Sigmoid colon (tissue), 7 donors: ENCODE measurements around the gene CDKN1C. TPM values are rescaled to one million over a fixed set of nuclear protein-coding genes. Genes with fewer than 3 reads are reported as not detected.
A peak's percentile ranks its signal among the peaks of the same experiment; 100 is the strongest.

ENCODE experiments used
- DNase-seq: peaks from one replicate; pipeline ENCODE4 v3.0.0-alpha.2; 2019
- H3K27ac ChIP-seq, 4 donors: fragments of 200-600 bp; sonication (generic); one replicate each; pipeline ENCODE4 v1.5.1; 2016 to 2019; ENCODE audit warnings: mild to moderate bottlenecking in 1 of 4
- H3K27me3 ChIP-seq, 3 donors: fragments of 200-600 bp; sonication (generic); one replicate each; pipeline ENCODE4 v1.5.1; 2019; ENCODE audit warnings: mild to moderate bottlenecking in 1 of 3
- H3K36me3 ChIP-seq, 4 donors: fragments of 200-600 bp; sonication (generic); one replicate each; pipeline ENCODE4 v1.5.1; 2016 to 2019
- H3K4me1 ChIP-seq, 4 donors: fragments of 200-600 bp; sonication (generic); one replicate each; pipeline ENCODE4 v1.5.1; 2017 to 2019
- H3K4me3 ChIP-seq, 4 donors: fragments of 200-600 bp; sonication (generic); one replicate each; pipeline ENCODE4 v1.5.1; 2017 to 2019; ENCODE audit warnings: mild to moderate bottlenecking in 2 of 4, moderate library complexity in 1 of 4
- H3K9me3 ChIP-seq, 4 donors: fragments of 200-600 bp in 3 of 4; sonication (generic) in 3 of 4; one replicate each; pipeline versions ENCODE4 v1.5.1 to v1.6.1; 2013 to 2019
- EP300 ChIP-seq, 4 donors: sonication (generic); formaldehyde crosslinking; IDR thresholded peaks; one replicate each; pipeline ENCODE4 v1.6.1; 2017; ENCODE audit warnings: antibody characterized with exemption in 4 of 4
- POLR2A ChIP-seq, 2 donors: fragments of 450-650 bp; IDR thresholded peaks; one replicate each; pipeline ENCODE4 v1.6.1; 2016; ENCODE audit warnings: antibody characterized with exemption in 2 of 2, mild to moderate bottlenecking in 2 of 2, moderate library complexity in 2 of 2
- POLR2AphosphoS5 ChIP-seq, 4 donors: sonication (generic); formaldehyde crosslinking; IDR thresholded peaks; one replicate each; pipeline ENCODE4 v1.6.1; 2017; ENCODE audit warnings: antibody characterized with exemption in 4 of 4
- WGBS, 2 donors: extraction: QIAGEN DNeasy Blood & Tissue Kit; methylation state at CpG; one replicate each; pipeline ENCODE4 v1.1.7; 2013; 5-methylcytosine and 5-hydroxymethylcytosine counted together
- intact Hi-C: fragments of 100-400 bp; cut with DNase I; formaldehyde crosslinking; loops from one replicate; pipeline ENCODE4 v1.15.1; 2023
- polyA plus RNA-seq, 3 donors: library from polyadenylated mRNA; stranded (reverse); fragments of 200-250 nt; gene quantifications; one replicate each; pipeline ENCODE4 v1.2.3, GENCODE V29; 2013
- total RNA-seq, 4 donors: library from RNA; depleted of rRNA; stranded (reverse); fragments of >200 nt; gene quantifications; one replicate each; pipeline ENCODE4 v1.1.0, GENCODE V29; 2016
- TF ChIP-seq, protein P1 (sequence below), 4 experiments: fragments of 450-650 bp in 3 of 4; fragments of 200-600 bp in 1 of 4; IDR thresholded peaks; one replicate each; pipeline ENCODE4 v1.5.1; 2016 to 2019; ENCODE audit warnings: antibody characterized with exemption in 4 of 4, mild to moderate bottlenecking in 3 of 4, moderate library complexity in 2 of 4
- donor health status: healthy with polysubstance abuse.
- donor health status: Bipolar disorder and iron deficiency.
- donor health status: healthy.

The CDKN1C gene
- total and polyA plus RNA-seq, 7 donors, result 5.3 to 54.3 (median 37.2) TPM

DNA sequence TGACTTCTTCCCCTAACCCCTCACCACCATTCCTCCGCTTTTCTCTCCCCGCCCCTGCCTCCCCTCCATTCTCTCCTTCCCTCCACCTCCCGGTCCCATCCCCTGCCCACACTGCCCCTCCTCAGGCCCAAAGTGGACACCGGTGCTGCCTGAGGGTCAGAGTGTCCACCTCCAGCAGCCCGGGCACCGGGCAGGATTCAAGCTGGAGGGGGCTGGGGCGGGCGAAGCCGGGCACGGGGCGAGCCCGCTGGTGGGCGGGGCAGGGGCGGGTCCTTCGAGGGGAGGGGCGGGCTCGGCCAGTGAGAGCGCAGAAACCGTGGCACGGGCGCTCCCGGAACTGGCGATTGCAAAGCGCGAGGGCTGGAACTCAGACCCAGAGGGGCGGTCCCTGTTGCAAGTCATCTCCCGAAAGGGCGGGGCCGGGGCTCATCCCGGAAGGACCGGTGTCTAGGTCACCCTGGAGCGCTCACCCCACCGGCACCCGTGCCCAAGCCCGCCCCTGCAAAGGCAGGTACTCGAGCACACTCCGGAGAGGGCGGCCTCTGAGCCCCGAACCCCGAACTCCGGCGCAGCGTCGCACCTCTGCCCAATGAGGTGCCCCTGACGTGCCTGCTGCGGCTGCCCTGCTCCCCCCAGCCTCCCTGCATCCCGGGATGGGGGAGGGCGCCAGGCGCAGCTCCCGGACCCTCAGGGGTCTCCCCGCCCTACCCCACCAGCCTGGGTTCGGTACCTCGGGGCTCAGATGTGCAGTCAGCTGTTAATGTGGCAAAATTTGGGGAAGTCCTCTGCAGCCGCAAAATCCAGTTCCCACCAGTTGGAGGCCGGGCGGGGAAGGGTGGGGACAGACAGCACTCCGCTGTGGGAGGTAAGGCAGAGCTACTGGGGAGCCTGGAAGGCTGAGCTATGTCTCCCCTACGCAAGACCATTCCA is 16.5 kb upstream of the CDKN1C start:
- peak; percentile 99 for DNase-seq
- Histone ChIP-seq H3K27ac (peak overlapping the region; percentile 75 to 81 (median 78)), H3K27me3 (peaks cover 0 to 4% (median 0%) of the 10 kb centered on the region in 3 donors), H3K4me3 (peak overlapping the region; percentile 47 to 87 (median 67)), H3K4me1 (peaks cover 0 to 26% (median 16%) of the 10 kb centered on the region in 4 donors), H3K36me3 (no peaks in the 10 kb centered on the region), H3K9me3 (no peaks in the 10 kb centered on the region)
- 2 to 4% methylated on average over 58 of the region's 58 CpGs for WGBS, 2 donors
- intact Hi-C loops, result loop anchor here (10.0 kb wide), 1 partner anchor 263 kb away; the partner anchor contains the start of gene OSBPL5
- TF ChIP-seq POLR2AphosphoS5 (IDR thresholded peaks at IDR 0.05) (peak; percentile 41 to 82 (median 67)), EP300 (IDR thresholded peaks at IDR 0.05) (peak in 1 of 4 donors; percentile 28), POLR2A (IDR thresholded peaks at IDR 0.05) (peak; percentile 32 to 69)
- TF ChIP-seq, protein P1, sequence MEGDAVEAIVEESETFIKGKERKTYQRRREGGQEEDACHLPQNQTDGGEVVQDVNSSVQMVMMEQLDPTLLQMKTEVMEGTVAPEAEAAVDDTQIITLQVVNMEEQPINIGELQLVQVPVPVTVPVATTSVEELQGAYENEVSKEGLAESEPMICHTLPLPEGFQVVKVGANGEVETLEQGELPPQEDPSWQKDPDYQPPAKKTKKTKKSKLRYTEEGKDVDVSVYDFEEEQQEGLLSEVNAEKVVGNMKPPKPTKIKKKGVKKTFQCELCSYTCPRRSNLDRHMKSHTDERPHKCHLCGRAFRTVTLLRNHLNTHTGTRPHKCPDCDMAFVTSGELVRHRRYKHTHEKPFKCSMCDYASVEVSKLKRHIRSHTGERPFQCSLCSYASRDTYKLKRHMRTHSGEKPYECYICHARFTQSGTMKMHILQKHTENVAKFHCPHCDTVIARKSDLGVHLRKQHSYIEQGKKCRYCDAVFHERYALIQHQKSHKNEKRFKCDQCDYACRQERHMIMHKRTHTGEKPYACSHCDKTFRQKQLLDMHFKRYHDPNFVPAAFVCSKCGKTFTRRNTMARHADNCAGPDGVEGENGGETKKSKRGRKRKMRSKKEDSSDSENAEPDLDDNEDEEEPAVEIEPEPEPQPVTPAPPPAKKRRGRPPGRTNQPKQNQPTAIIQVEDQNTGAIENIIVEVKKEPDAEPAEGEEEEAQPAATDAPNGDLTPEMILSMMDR (IDR thresholded peaks at IDR 0.05), result no peak

DNA sequence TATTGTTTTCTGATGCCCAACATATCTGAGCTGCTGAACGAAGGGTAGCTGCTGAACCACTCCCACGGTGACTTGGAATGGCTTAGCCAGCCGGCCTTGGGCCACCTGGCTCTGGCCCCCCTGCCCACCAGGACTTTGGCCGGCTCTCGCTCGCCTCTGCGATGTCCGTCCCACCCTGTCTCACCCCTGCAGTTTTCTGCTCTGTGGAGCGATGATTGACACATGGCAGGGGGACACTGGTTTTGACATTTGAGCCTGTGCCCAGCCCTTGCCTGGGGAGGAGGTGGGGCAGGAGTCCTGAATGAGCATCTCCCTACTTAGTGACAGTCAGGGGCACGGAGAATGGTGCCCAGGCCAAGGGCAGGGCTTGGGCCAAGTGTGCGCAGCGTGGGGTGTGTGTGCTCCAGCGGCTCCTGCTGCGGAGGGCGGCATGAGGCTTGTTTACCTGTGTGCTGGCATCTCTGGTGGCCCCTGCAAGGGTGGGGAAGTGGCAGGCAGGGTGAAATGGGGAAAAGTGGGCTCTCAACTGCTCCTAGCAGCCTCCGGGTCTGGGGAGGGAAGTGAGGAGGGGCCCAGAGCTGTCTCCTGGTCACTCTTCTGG is 15.7 kb upstream of the CDKN1C start:
- no peak for TF ChIP-seq POLR2A (IDR thresholded peaks at IDR 0.05)
- TF ChIP-seq POLR2AphosphoS5 (IDR thresholded peaks at IDR 0.05), result no peak
- no peak for TF ChIP-seq EP300 (IDR thresholded peaks at IDR 0.05)
- TF ChIP-seq, protein P1 (IDR thresholded peaks at IDR 0.05), result no peak
- WGBS, 2 donors, result 82 to 89% methylated on average over 16 of the region's 16 CpGs
- intact Hi-C loops, result loop anchor here (10.0 kb wide), 1 partner anchor 264 kb away; the partner anchor contains the start of gene OSBPL5
- Histone ChIP-seq H3K36me3 (no peaks in the 10 kb centered on the region), H3K4me1 (peaks cover 0 to 26% (median 16%) of the 10 kb centered on the region in 4 donors), H3K9me3 (no peaks in the 10 kb centered on the region), H3K4me3 (peak overlapping the region; percentile 47 to 87 (median 67)), H3K27ac (peak overlapping the region; percentile 75 to 81 (median 78)), H3K27me3 (no peaks in the 10 kb centered on the region)
- DNase-seq, result no peak

DNA sequence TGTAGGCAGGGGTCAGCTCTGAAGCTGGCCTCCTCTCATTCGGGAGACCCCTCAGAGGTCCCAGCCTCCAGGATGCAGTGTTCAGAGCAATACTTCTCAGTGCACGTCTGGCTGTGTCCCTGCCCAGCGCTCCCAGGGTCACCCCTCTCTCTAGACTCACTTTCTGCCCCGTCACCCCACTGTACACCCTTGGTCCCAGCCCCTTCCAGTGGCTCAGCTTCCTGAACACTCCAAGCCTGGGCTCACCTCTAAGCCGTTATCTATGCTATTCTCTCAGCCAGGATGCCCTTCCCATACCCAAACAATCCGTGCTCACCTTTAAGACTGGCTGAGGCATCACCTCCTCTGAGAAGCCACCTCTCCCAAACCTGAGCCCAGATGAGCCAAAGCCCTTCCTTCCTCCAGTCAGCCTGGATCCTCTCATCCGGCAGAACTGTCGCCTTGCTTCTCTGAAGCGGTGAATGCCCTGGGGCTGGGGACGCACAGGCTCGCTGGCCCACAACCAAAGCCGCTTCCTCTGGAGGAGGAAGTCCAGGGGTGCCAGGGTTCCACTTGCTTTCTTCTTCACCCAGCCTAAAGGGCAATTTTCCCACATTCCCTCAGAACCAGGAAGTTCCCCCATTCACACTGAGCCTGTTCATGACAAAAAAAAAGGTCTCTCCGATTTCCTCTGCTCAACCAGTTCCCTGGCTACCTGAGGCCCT is 13.7 kb upstream of the CDKN1C start:
- intact Hi-C loops, result no loop called here
- Histone ChIP-seq H3K4me1 (peaks cover 0 to 26% (median 16%) of the 10 kb centered on the region in 4 donors), H3K4me3 (no peak overlapping the region), H3K27me3 (no peaks in the 10 kb centered on the region), H3K27ac (peak overlapping the region; percentile 42 to 63 (median 59)), H3K36me3 (no peaks in the 10 kb centered on the region), H3K9me3 (no peaks in the 10 kb centered on the region)
- 68 to 76% methylated on average over 13 of the region's 13 CpGs for WGBS, 2 donors
- DNase-seq, result peak; percentile 79
- TF ChIP-seq, protein P1 (IDR thresholded peaks at IDR 0.05), result no peak
- TF ChIP-seq POLR2A (IDR thresholded peaks at IDR 0.05), result no peak
- no peak for TF ChIP-seq EP300 (IDR thresholded peaks at IDR 0.05)
- no peak for TF ChIP-seq POLR2AphosphoS5 (IDR thresholded peaks at IDR 0.05)

DNA sequence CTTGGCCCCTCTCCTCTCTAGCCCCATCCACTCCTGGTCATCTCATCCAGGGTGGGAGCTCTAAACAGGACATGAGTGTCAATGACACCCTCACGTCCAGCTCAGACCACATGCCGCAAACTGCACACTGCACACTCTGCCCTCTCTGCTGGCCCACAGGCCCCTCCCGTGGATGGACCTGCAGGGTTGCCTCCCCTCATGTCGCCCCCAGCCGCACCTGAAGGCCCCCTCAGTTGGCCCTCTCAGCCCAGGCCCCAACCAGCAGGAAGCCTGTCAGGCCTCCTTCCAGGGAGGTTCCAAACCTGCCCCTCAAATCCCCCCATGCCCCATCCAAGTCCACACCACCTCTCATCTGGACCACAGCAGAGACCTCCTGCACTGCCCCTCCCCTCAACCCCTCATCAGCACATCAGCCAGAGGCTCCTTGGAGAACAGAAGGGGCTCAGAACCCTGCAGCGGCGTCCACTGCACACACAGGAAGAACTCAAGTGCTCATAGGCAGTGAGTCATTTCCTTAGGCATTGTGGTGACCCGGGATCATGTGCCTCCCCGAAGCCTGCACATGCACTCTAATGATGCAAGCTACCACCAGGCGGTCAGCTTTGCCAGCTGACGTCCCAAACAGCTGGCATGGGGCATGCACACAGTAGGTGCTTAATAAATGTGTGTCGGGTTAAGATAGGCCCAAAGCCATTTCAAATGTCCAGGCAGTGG is 12.9 kb upstream of the CDKN1C start:
- TF ChIP-seq EP300 (IDR thresholded peaks at IDR 0.05), result no peak
- TF ChIP-seq POLR2AphosphoS5 (IDR thresholded peaks at IDR 0.05), result peak; percentile 13 to 73 (median 34)
- no peak overlapping the region for H3K4me3 ChIP-seq
- no peaks in the 10 kb centered on the region for H3K36me3 ChIP-seq
- H3K27me3 ChIP-seq, result no peaks in the 10 kb centered on the region
- H3K9me3 ChIP-seq, result no peaks in the 10 kb centered on the region
- DNase-seq, result peak; percentile 83
- intact Hi-C loops, result no loop called here
- H3K27ac ChIP-seq, result peak overlapping the region; percentile 42 to 63 (median 59)
- H3K4me1 ChIP-seq, result peaks cover 0 to 23% (median 15%) of the 10 kb centered on the region in 4 donors
- WGBS, 2 donors, result 58 to 74% methylated on average over 12 of the region's 12 CpGs
